Non-pigmented ciliary epithelial cell (primary cell): Measurements from ENCODE around the gene MROH2A.
"Not testable (repeated sequence)": the region's sequence is repeated elsewhere in the genome, so short reads cannot be mapped to it uniquely, and the experiment has no call there.

Source experiments
- DNase-seq: peaks from one replicate; pipeline ENCODE4 v3.0.0-alpha.2; 2010; ENCODE audit warnings: low read depth

MROH2A gene

DNA sequence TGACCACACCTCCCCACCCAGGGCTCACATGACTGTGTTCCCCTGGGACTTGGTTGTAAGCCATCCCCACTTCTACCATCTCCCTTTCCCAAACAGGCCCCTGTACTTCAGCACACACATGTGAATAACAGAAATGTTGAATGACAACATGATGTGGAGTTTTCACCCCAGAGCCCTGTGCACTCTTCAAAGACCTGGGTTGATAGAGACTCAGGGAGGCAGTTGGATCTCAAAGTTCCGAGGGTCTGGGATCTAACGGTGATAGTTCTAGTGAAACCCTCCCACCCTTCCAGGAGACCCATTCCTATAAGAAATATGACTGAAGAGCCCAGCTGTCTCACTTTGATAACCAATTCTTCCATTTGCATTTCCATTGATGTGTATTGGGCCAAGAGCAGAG, at the start of gene MROH2A:
TSS of gene MROH2A (plus strand) at position 301 of the 400 bp plus-strand sequence. CDS start 1,029 bp downstream, outside the sequence.
- DNase-seq: no peak

- no peak for DNase-seq
Observed at GRCh38 chr2:233728723-233729301, 49.3 kb upstream of the MROH2A start, which contains the start of gene UGT1A3. Gene UGT1A3 (plus strand): TSS chr2:233729042. CDS start chr2:233729127, 85 bp downstream.

GRCh38 chr2:233736868-233737653, 41.1 kb upstream of the MROH2A start:
- not testable (repeated sequence) for DNase-seq

- DNase-seq: no peak
Observed at GRCh38 chr2:233740870-233741269, 37.3 kb upstream of the MROH2A start.

DNA sequence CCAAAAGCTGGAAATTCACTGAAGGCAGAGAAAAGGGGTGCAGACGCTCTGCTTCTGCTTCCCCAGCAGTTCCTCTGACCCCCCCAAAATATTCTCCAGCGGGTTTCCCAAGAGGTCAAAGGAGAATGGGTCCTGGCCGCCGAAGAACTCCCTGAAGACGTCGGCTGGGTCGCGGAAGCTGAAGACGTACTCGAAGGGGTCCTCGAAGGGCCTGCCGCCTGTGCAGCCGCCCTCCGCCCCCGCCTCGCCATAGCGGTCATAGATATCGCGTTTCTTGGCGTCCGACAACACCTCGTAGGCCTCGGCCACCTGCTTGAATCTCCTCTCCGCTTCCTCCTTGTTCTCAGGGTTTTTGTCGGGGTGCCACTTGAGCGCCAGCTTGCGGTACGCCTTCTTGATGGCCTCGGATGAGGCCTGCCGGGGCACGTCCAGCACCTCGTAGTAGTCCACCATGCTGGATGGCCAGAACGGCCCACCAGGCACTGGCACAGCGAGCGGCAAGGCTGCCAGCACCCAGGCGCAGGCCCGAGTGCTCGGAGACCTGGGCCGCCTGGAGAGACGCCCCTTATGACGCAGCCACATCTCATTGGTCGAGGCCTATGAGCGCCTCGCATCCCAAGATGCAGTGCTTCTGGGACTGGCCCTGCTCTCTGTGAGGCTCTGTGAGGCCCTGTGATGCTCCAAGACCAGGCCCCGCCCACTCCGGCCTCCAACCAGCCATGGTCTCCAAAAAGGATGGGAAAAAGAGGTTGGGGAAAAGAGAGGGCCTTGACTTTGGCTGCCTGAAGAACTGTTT, 34.5 kb upstream of the MROH2A start:
- DNase-seq: no peak

- DNase-seq: no peak
Observed at GRCh38 chr2:233745073-233745755, 32.9 kb upstream of the MROH2A start.

DNA sequence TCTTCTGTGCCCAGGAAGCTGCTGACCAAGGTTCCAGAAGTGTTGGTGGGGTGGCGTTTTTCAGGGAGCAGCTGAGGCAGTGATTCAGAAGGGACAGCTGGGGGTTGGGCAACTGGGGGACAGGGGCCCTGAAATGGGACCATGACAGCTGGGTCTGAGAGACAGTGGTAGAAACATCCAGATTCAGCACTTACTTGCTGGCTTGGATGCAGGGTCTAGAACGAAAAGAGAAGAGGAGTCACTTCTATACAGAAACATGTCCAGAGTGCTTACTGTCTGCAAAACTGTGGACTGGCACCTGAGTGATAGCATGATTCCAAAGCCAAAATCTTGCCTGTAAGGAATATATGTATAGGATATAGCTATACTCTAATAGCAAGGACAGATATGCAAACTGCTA, 32.3 kb upstream of the MROH2A start:
- not testable (repeated sequence) for DNase-seq

DNA sequence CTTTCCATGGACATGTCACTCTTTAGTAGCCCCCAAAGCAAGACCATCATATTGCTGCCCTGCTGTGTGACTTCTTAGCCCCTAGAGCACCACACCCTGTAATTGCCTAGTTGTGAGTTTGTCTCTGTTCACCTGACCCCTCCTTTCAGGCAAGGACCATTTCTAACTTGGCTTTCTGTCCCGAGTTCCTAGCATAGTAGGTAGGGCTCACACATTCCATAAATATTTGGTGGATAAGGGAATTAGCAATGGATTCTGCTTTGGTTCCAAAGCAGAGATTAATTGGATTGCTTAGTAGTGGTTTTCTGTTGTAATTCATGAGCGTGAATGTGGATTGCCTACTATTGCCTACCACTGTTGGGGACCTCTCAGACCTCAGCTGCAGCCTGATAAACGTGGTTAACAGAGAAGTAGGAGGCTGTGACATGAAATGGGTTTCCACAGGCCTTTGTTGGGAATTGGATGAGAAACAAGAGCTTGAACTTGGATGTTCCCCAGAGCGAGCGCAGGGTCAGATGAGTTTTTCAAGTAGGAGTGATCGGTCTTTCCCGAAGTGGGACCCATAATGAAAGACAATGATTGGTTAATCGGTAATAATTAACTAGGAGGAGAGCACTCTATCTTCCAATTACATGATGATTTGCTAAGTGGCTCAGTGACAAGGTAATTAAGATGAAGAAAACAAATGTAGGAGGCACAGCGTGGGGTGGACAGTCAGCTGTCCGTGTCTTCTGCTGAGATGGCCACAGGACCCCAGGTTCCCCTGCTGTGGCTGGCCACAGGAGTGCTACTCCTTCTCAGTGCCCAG, 31.5 kb upstream of the MROH2A start:
- DNase-seq: no peak

- no peak for DNase-seq
Observed at GRCh38 chr2:233747283-233747544, 30.9 kb upstream of the MROH2A start.

DNA sequence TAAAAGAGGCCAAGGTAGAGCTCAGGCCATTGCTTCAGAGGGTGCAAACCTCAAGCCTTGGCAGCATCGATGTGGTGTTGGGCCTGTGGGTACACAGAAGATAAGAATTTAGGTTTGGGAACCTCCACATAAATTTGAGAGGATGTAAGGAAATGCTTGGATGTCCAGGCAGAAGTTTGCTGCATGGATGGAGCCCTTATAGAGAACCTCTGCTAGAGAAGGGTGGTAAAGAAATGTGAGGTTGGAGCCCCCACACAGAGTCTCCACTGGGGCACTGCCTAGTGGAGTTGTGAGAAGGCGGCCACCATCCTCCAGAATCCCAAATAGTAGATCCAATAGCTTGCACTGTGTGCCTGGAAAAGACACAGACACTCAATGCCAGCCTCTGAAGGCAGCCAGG, 27.4 kb upstream of the MROH2A start:
- DNase-seq: not testable (repeated sequence)

DNA sequence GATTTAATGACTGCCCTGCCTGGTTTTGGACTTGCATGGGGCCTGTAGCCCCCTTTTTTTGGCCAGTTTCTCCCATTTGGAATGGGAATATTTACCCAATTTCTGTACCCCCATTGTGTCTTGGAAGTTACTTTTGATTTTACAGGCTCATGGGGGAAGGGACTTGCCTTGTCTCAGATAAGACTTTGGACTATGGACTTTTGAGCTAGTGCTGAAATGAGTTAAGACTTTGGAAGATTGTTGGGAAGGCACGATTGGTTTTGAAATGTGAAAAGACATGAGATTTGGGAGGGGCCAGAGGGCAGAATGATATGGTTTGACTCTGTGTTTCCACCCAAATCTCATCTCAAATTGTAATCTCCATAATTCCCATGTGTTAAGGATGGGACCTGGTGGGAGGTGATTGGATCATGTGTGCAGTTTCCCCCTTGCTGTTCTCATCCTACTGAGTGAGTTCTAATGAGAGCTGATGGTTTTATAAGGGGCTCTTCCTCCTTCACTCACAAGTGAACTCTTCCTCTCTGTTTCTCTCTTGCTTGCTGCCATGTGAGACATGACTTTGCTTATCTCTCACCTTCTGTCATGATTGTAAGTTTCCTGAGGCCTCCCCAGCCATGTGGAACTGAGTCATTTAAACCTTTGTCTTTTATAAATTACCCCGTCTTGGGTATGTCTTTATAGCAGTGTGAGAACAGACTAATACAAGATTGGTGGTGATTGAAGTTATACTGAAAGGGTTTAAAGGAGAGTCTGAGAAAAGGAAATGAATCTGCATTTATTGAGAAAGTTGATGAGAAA, 26.7 kb upstream of the MROH2A start:
- not testable (repeated sequence) for DNase-seq

DNA sequence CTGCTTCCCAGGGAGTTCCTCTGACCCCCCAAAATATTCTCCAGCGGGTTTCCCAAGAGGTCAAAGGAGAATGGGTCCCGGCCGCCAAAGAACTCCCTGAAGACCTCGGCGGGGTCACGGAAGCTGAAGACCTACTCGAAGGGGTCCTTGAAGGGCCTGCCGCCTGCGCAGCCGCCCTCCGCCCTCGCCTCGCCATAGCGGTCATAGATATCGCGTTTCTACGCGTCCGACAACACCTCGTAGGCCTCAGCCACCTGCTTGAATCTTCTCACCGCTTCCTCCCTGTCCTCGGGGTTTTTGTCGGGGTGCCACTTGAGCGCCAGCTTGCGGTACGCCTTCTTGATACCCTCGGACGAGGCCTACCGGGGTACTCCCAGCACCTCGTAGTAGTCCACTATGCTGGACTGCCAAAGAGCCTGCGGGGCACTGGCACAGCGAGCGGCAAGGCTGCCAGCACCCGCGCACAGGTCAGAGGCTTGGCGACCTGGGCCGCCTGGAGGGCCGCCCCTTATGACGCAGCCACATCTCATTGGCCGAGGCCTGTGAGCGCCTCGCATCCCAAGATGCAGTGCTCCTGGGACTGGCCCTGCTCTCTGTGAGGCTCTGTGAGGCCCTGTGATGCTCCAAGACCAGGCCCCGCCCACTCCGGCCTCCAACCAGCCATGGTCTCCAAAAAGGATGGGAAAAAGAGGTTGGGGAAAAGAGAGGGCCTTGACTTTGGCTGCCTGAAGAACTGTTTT, 23.1 kb upstream of the MROH2A start:
- no peak for DNase-seq

- no peak for DNase-seq
Observed at GRCh38 chr2:233756429-233757081, 21.6 kb upstream of the MROH2A start.

- no peak for DNase-seq
Observed at GRCh38 chr2:233758141-233758540, 20.0 kb upstream of the MROH2A start.

DNA sequence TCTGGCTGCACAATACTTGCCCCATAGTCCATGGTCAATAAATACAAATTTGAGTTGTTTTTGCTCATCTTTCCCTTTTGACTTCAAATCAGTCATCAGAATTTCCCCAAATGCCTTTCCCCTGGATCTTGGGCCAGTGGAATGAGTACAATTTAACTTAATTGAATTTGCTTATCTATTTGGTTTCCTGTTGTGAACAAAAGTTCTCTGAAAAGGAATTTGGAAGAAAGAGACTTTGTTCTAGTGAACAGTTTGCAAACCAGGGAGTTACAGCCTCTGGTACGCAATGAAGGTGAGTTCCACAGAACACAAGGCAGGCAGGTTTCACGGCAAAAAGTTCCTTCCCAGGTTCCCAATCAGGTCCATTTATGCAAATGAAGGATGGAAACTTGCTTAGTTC, 19.3 kb upstream of the MROH2A start:
- no peak for DNase-seq

GRCh38 chr2:233760043-233760442, 18.1 kb upstream of the MROH2A start, which contains the start of gene UGT1A1:
Gene UGT1A1 (plus strand): TSS chr2:233760270. CDS start chr2:233760288, 18 bp downstream.
- DNase-seq: no peak

GRCh38 chr2:233761040-233761769, 16.9 kb upstream of the MROH2A start:
- no peak for DNase-seq

GRCh38 chr2:233764264-233764663, 13.9 kb upstream of the MROH2A start:
- peak; percentile 41 for DNase-seq

DNA sequence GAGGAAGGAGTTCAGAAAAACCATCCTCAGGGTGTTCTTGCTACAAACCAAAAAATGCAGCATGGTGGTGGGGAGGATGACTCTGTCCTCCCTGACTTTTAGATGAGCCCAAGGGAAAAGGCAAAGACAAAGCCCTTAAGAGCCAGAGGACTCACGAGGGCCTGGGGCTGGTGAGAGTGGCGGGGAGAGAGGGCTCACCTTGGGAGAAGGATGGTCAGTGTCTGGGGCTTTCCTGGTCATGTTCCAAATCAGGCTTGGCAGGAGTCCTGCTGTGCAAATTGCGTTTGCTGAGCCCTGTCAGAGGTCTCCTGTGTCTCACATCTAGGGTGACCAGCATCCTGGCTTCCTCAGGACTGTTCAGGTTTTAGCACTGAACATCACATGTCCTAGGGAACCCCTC, 13.4 kb upstream of the MROH2A start:
- no peak for DNase-seq
